Measurements from ENCODE around the gene UMAD1. TPM values are rescaled to one million over a fixed set of nuclear protein-coding genes. Genes with fewer than 3 reads are reported as not detected.

The UMAD1 gene
- total and polyA plus RNA-seq, 11 donors: 3.5 to 19.7 (median 15.3) TPM

DNA sequence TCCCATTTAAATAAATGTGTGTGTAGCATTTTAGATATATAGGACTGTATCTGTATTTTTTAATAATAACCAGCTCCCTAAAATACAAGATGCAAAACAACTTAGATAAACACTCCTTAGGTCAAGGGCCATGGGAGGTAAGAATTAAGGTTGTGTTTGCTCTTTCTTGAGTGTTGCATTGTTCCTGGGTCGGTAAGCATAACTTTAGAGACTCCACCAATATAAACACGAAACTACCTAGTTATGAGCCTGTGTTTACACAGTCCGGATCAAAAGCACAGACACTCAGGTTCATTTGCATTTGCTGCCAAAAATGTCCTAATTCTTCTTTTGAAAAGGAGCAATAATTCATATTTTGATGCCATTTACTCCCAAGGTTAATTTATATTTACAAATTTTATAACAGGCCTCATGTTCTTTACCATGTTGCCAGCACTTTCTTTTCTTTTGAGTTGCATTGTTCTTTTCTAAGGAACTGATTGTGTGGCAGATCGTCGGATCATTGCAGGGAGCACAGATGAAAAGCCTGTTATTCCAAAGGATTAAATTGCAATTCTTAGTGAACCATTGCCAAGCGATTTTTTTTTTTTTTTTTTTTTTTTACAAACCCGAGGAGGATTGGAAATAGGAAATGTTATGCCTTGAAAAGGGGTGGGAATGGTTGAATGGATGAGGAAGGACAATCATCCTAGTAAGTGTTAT, 282.3 kb downstream of the UMAD1 start:
- no peak overlapping the region for H3K4me3 ChIP-seq
- intact Hi-C loops (cut with DNase I): no loop called here
- DNase-seq: no peak
- no peak for ATAC-seq
- no peak overlapping the region for H3K27ac ChIP-seq
- WGBS, 4 donors: 70 to 77% (median 73%) methylated on average over 7 of the region's 7 CpGs
- no peaks in the 10 kb centered on the region for H3K9me3 ChIP-seq
- no peak for TF ChIP-seq POLR2A (IDR thresholded peaks at IDR 0.05)
- TF ChIP-seq, protein P1, sequence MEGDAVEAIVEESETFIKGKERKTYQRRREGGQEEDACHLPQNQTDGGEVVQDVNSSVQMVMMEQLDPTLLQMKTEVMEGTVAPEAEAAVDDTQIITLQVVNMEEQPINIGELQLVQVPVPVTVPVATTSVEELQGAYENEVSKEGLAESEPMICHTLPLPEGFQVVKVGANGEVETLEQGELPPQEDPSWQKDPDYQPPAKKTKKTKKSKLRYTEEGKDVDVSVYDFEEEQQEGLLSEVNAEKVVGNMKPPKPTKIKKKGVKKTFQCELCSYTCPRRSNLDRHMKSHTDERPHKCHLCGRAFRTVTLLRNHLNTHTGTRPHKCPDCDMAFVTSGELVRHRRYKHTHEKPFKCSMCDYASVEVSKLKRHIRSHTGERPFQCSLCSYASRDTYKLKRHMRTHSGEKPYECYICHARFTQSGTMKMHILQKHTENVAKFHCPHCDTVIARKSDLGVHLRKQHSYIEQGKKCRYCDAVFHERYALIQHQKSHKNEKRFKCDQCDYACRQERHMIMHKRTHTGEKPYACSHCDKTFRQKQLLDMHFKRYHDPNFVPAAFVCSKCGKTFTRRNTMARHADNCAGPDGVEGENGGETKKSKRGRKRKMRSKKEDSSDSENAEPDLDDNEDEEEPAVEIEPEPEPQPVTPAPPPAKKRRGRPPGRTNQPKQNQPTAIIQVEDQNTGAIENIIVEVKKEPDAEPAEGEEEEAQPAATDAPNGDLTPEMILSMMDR (IDR thresholded peaks at IDR 0.05): no peak
- H3K4me1 ChIP-seq: no peaks in the 10 kb centered on the region
- H3K27me3 ChIP-seq: no peaks in the 10 kb centered on the region
- H3K36me3 ChIP-seq: no peaks in the 10 kb centered on the region

DNA sequence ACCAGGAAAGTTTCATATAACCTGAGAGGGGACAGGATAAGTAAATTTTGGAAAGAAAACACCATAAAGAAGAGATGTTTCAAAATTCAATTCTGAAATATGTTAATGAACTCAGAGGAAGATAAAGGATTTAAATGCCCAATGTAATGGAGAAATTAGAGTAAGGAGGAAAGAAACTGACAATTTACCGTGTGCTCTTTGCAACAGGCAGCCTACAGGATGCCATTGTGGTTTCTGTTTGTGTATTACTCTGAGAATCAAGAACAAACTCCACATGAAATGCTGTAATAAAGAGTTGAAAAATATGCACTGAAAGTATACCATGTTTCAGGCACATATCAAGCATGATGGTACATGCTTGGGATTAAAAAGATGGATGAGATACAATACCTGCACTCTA, 283.3 kb downstream of the UMAD1 start:
- ATAC-seq (no peak), DNase-seq (no peak)
- Histone ChIP-seq H3K4me1 (no peaks in the 10 kb centered on the region), H3K27me3 (no peaks in the 10 kb centered on the region), H3K27ac (no peak overlapping the region), H3K9me3 (no peaks in the 10 kb centered on the region), H3K4me3 (no peak overlapping the region), H3K36me3 (no peaks in the 10 kb centered on the region)
- whole genome bisulfite sequencing, 4 donors: 66 to 90% (median 77%) methylated on average over 1 of the region's 1 CpG
- intact Hi-C loops (cut with DNase I): no loop called here
- no peak for TF ChIP-seq POLR2A (IDR thresholded peaks at IDR 0.05)
- TF ChIP-seq, protein P1 (IDR thresholded peaks at IDR 0.05): no peak

DNA sequence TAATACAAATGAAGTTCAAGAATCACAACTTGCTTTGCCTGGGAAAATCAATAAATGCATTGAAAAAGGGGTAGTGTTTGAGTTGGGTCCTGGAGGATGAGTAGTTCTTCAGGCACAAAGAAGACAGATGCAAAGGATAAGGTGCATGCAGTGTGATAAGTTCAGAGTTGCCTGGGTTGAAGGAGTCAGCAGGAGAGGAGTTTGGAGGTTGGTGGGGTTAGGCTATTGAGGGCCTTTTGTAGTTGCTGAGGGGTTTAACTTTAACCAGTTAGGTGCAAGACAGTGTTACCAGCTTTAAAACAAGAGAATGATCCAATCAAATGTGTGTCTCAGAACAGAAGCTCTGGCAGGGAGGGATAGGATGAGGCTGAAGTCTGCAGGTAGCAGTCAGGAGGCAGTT, 283.8 kb downstream of the UMAD1 start:
- DNase-seq: no peak
- intact Hi-C loops (cut with DNase I): no loop called here

More for the DNA sequence above, 283.8 kb downstream of the UMAD1 start:
- no peaks in the 10 kb centered on the region for H3K36me3 ChIP-seq
- ATAC-seq: no peak
- no peaks in the 10 kb centered on the region for H3K4me1 ChIP-seq
- TF ChIP-seq POLR2A (IDR thresholded peaks at IDR 0.05): no peak
- TF ChIP-seq, protein P1 (IDR thresholded peaks at IDR 0.05): no peak
- H3K27me3 ChIP-seq: no peaks in the 10 kb centered on the region
- H3K4me3 ChIP-seq: no peak overlapping the region
- H3K9me3 ChIP-seq: no peaks in the 10 kb centered on the region
- no peak overlapping the region for H3K27ac ChIP-seq

Other genes starting within 250 kb of the UMAD1 start
- 1 to 10 TPM in 5 of 9 donors, under 1 TPM in 4; 0.29 to 4.4 (median 1.2) TPM for gene COL28A1, start 104.9 kb upstream of the UMAD1 start, total RNA-seq
- 1 to 10 TPM in 1 of 2 donors, under 1 TPM in 1; 0.28 to 1.3 TPM for gene COL28A1, start 104.9 kb upstream of the UMAD1 start, polyA plus RNA-seq
- 10 to 100 TPM; 21.0 to 30.8 (median 22.3) TPM for gene MIOS, start 73.9 kb upstream of the UMAD1 start, total RNA-seq
- gene MIOS, start 73.9 kb upstream of the UMAD1 start, polyA plus RNA-seq: 10 to 100 TPM in 1 of 2 donors, 1 to 10 TPM in 1; 5.7 to 28.8 TPM
- 10 to 100 TPM; 19.4 to 30.9 (median 27.0) TPM for gene RPA3, start 77.9 kb downstream of the UMAD1 start, total RNA-seq
- gene RPA3, start 77.9 kb downstream of the UMAD1 start, polyA plus RNA-seq: 10 to 100 TPM; 21.1 to 21.4 TPM

Measured in heart left ventricle (tissue), 16 donors.